Neural cell (in vitro differentiated cells): ENCODE results near the gene SF3B5. TPM values are rescaled to one million over a fixed set of nuclear protein-coding genes. Genes with fewer than 3 reads are reported as not detected.

Source experiments
- H2AFZ ChIP-seq: fragments of 200-600, 300-800 bp; sonication (generic), shearing (Covaris generic); 2 replicates; pipeline ENCODE4 v1.6.0; 2014; ENCODE audit warnings: low read depth, mild to moderate bottlenecking, antibody characterized with exemption, low read length, moderate library complexity
- H3F3A ChIP-seq: fragments of 200-600 bp; shearing (Covaris generic); 2 replicates; pipeline ENCODE4 v1.6.1; 2016; ENCODE audit warnings: mild to moderate bottlenecking, moderate library complexity, mixed read lengths, antibody characterized with exemption, low read length; ENCODE audit not compliant: insufficient read depth, poor library complexity, severe bottlenecking
- H3K27ac ChIP-seq: fragments of 200-600, 300-800 bp; sonication (generic), shearing (Covaris generic); 2 replicates; pipeline ENCODE4 v1.5.1; 2014; ENCODE audit warnings: mild to moderate bottlenecking, low read length, moderate library complexity
- H3K27me3 ChIP-seq: fragments of 300-800, 200-600 bp; sonication (generic), shearing (Covaris generic); 2 replicates; pipeline ENCODE4 v1.6.0; 2014; ENCODE audit warnings: mild to moderate bottlenecking, low read depth, low read length, moderate library complexity; ENCODE audit not compliant: insufficient read depth
- H3K36me3 ChIP-seq: fragments of 300-800, 200-600 bp; sonication (generic), shearing (Covaris generic); 2 replicates; pipeline ENCODE4 v1.5.1; 2014; ENCODE audit warnings: mild to moderate bottlenecking, antibody characterized with exemption, low read length, moderate library complexity; ENCODE audit not compliant: insufficient read depth
- H3K4me2 ChIP-seq: fragments of 300-800, 200-600 bp; sonication (generic), shearing (Covaris generic); 2 replicates; pipeline ENCODE4 v1.6.0; 2014; ENCODE audit warnings: mild to moderate bottlenecking, low read length
- H3K4me3 ChIP-seq: fragments of 300-800, 200-600 bp; sonication (generic), shearing (Covaris generic); 2 replicates; pipeline ENCODE4 v1.5.1; 2014; ENCODE audit warnings: mild to moderate bottlenecking, low read length, moderate library complexity
- H3K79me2 ChIP-seq: fragments of 200-600 bp; shearing (Covaris generic); replicated peaks from 2 replicates; pipeline ENCODE4 v1.6.0; 2014; ENCODE audit warnings: mild to moderate bottlenecking, low read length, moderate library complexity; ENCODE audit not compliant: insufficient read depth
- H3K9ac ChIP-seq: fragments of 300-800, 200-600 bp; sonication (generic), shearing (Covaris generic); 2 replicates; pipeline ENCODE4 v1.6.1; 2016; ENCODE audit warnings: mild to moderate bottlenecking, low read length, mixed read lengths
- H3K9me2 ChIP-seq: fragments of 200-600 bp; shearing (Covaris generic); 2 replicates; pipeline ENCODE4 v1.6.1; 2016; ENCODE audit warnings: mild to moderate bottlenecking, low read length, mixed read lengths; ENCODE audit not compliant: insufficient read depth
- H3K9me3 ChIP-seq: fragments of 200-600, 300-800 bp; sonication (generic), shearing (Covaris generic); 2 replicates; pipeline ENCODE4 v1.6.1; 2016; ENCODE audit warnings: mild to moderate bottlenecking, mixed run types, low read length, moderate library complexity, mixed read lengths
- H4K20me1 ChIP-seq: fragments of 200-600 bp; shearing (Covaris generic); 2 replicates; pipeline ENCODE4 v1.6.1; 2016; ENCODE audit warnings: mild to moderate bottlenecking, mixed run types; ENCODE audit not compliant: insufficient read depth
- CTCF ChIP-seq: fragments of 450-650 bp; IDR thresholded peaks from 2 replicates; pipeline ENCODE4 v1.5.1; 2014; ENCODE audit warnings: antibody characterized with exemption, mild to moderate bottlenecking, moderate library complexity; ENCODE audit not compliant: poor library complexity, severe bottlenecking
- EP300 ChIP-seq: fragments of 450-650 bp; conservative IDR thresholded peaks from 2 replicates; pipeline ENCODE4 v1.6.1; 2014; ENCODE audit warnings: antibody characterized with exemption, mild to moderate bottlenecking, moderate library complexity; ENCODE audit not compliant: poor library complexity, severe bottlenecking
- EZH2 ChIP-seq: fragments of 200-600, 300-800 bp; shearing (Covaris generic), sonication (generic); IDR thresholded peaks from 2 replicates; pipeline ENCODE4 v1.6.1; 2014; ENCODE audit warnings: antibody characterized with exemption, low read length, borderline replicate concordance, mild to moderate bottlenecking; ENCODE audit not compliant: insufficient read depth, poor library complexity, severe bottlenecking
- MXI1 ChIP-seq: fragments of 450-650 bp; conservative IDR thresholded peaks from 2 replicates; pipeline ENCODE4 v1.6.1; 2014; ENCODE audit warnings: antibody characterized with exemption, mild to moderate bottlenecking; ENCODE audit not compliant: poor library complexity, severe bottlenecking
- POLR2AphosphoS5 ChIP-seq: IDR thresholded peaks from 2 replicates; pipeline ENCODE4 v1.6.1; 2012
- RAD21 ChIP-seq: fragments of 450-650 bp; conservative IDR thresholded peaks from 2 replicates; pipeline ENCODE4 v1.6.1; 2014; ENCODE audit warnings: antibody characterized with exemption, mild to moderate bottlenecking, moderate library complexity
- SMC3 ChIP-seq: fragments of 450-650 bp; conservative IDR thresholded peaks from 2 replicates; pipeline ENCODE4 v1.6.1; 2014; ENCODE audit warnings: antibody characterized with exemption, mild to moderate bottlenecking, moderate library complexity; ENCODE audit not compliant: poor library complexity
- TAF1 ChIP-seq: IDR thresholded peaks from 2 replicates; pipeline ENCODE4 v1.6.1; 2012; ENCODE audit warnings: low read depth
- polyA plus RNA-seq: library from polyadenylated mRNA; depleted of rRNA; stranded (reverse); fragments of >200 nt; gene quantifications from 2 replicates; pipeline ENCODE4 v1.2.3, GENCODE V29; 2014
- TF ChIP-seq, protein P1 (sequence below): IDR thresholded peaks from 2 replicates; pipeline ENCODE4 v1.6.1; 2012; ENCODE audit warnings: borderline replicate concordance

Gene SF3B5
- polyA plus RNA-seq, 1 donor from 2014 or later: 246 TPM

DNA sequence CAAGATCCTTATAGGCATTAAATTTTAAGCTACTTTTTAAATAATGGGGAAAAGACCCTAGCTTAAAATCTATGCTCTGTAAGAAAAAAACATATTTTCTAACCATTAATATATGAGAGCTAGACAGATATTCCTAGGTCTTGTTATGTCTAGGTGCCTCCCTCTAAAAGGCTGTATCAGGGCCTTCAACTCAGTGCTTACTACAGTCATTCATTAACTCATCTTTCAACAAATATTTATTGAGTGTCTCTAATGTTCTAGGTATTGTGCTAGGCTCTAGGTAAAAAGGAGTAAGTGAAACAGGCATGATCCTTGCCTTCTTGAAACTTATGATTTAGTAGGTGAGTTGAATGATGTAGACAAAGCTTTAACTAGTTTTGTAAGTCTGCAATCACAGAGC lies 48.5 kb upstream of the SF3B5 start:
- Histone ChIP-seq H2AFZ (no peak overlapping the region), H3K27ac (no peak overlapping the region), H3K9ac (no peak overlapping the region), H3F3A (no peaks in the 10 kb centered on the region), H3K27me3 (peaks cover 6% of the 10 kb centered on the region), H3K4me3 (no peak overlapping the region), H3K9me2 (no peaks in the 10 kb centered on the region), H4K20me1 (no peaks in the 10 kb centered on the region), H3K36me3 (no peaks in the 10 kb centered on the region), H3K4me2 (no peak overlapping the region), H3K79me2 (no peaks in the 10 kb centered on the region), H3K9me3 (no peaks in the 10 kb centered on the region)
- TF ChIP-seq SMC3 (no peak), RAD21 (no peak), EP300 (no peak), POLR2AphosphoS5 (no peak), CTCF (no peak), EZH2 (no peak), TAF1 (no peak), MXI1 (no peak)
- TF ChIP-seq, protein P1, sequence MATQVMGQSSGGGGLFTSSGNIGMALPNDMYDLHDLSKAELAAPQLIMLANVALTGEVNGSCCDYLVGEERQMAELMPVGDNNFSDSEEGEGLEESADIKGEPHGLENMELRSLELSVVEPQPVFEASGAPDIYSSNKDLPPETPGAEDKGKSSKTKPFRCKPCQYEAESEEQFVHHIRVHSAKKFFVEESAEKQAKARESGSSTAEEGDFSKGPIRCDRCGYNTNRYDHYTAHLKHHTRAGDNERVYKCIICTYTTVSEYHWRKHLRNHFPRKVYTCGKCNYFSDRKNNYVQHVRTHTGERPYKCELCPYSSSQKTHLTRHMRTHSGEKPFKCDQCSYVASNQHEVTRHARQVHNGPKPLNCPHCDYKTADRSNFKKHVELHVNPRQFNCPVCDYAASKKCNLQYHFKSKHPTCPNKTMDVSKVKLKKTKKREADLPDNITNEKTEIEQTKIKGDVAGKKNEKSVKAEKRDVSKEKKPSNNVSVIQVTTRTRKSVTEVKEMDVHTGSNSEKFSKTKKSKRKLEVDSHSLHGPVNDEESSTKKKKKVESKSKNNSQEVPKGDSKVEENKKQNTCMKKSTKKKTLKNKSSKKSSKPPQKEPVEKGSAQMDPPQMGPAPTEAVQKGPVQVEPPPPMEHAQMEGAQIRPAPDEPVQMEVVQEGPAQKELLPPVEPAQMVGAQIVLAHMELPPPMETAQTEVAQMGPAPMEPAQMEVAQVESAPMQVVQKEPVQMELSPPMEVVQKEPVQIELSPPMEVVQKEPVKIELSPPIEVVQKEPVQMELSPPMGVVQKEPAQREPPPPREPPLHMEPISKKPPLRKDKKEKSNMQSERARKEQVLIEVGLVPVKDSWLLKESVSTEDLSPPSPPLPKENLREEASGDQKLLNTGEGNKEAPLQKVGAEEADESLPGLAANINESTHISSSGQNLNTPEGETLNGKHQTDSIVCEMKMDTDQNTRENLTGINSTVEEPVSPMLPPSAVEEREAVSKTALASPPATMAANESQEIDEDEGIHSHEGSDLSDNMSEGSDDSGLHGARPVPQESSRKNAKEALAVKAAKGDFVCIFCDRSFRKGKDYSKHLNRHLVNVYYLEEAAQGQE: no peak

GRCh38 chr6:144143106-144143505 lies 47.7 kb upstream of the SF3B5 start:
- TF ChIP-seq MXI1 (no peak), CTCF (no peak), POLR2AphosphoS5 (no peak), TAF1 (no peak), EP300 (no peak), EZH2 (no peak), RAD21 (no peak), SMC3 (no peak)
- TF ChIP-seq, protein P1: no peak
- Histone ChIP-seq H3K27ac (no peak overlapping the region), H3K79me2 (no peaks in the 10 kb centered on the region), H3K9ac (no peak overlapping the region), H3K9me2 (no peaks in the 10 kb centered on the region), H3K27me3 (no peaks in the 10 kb centered on the region), H3F3A (no peaks in the 10 kb centered on the region), H3K4me3 (no peak overlapping the region), H3K4me2 (no peak overlapping the region), H4K20me1 (no peaks in the 10 kb centered on the region), H3K36me3 (no peaks in the 10 kb centered on the region), H2AFZ (no peak overlapping the region), H3K9me3 (no peaks in the 10 kb centered on the region)
